GM12878 (cell line): ENCODE results near the gene NCS1. TPM values are rescaled to one million over a fixed set of nuclear protein-coding genes. Genes with fewer than 3 reads are reported as not detected.

ENCODE experiments used
- ATAC-seq: fragments of 200-7000 bp; cut with Tn5 transposase; 3 replicates; pipeline ENCODE4 v1.9.1; 2020; ENCODE audit warnings: mild to moderate bottlenecking, moderate library complexity
- BruUV-seq: library from RNA; stranded (reverse); fragments of 400-500 nt; replicated peaks from 2 replicates; lab custom pipeline; 2021; lab: Mats Ljungman, UMichigan
- CTCF ChIA-PET: fragments of 300-600 bp; sonication (Branson Sonifier 250); formaldehyde crosslinking; extraction: SDS; loops from one replicate; lab custom pipeline; 2021; ENCODE audit warnings: inconsistent platforms; lab: Yijun Ruan, JAX
- POLR2A ChIA-PET: fragments of 350-600 bp; formaldehyde crosslinking; extraction: SDS; loops from one replicate; lab custom pipeline; 2021; ENCODE audit warnings: inconsistent platforms; lab: Charles Lee
- RAD21 ChIA-PET: fragments of 300-600 bp; sonication (Branson Sonifier 250); formaldehyde crosslinking; loops from one replicate; lab custom pipeline; 2023; ENCODE audit warnings: antibody characterized with exemption; ENCODE audit not compliant: unreplicated experiment; lab: Charles Lee
- SMC1A ChIA-PET: fragments of 300-600 bp; sonication (Branson Sonifier 250); formaldehyde crosslinking; loops from one replicate; lab custom pipeline; 2023; ENCODE audit not compliant: unreplicated experiment, uncharacterized antibody; lab: Charles Lee
- DNase-seq: peaks from one replicate; pipeline ENCODE4 v3.0.0-alpha.2; 2011; ENCODE audit warnings: low read depth, low spot score
- FAIRE-seq: peaks from 3 replicates; lab custom pipeline; 2011; peaks lifted over from hg19 to GRCh38; lab: Jason Lieb, UNC
- H2AFZ ChIP-seq: 2 replicates; pipeline ENCODE4 v1.6.0; 2011; ENCODE audit warnings: low read depth, low read length, control low read depth; ENCODE audit not compliant: control insufficient read depth
- H3K27ac ChIP-seq: 2 replicates; pipeline ENCODE4 v1.5.1; 2011; ENCODE audit warnings: control low read depth; ENCODE audit not compliant: control insufficient read depth, insufficient read depth
- H3K27me3 ChIP-seq, 2 experiments: replicated peaks in 1 of 2; 2 replicates each; pipeline versions ENCODE4 v1.6.0 to v1.6.1; 2011; ENCODE audit warnings: low read length in 1 of 2; ENCODE audit not compliant: control insufficient read depth in 2 of 2, insufficient read depth in 2 of 2
- H3K36me3 ChIP-seq, 2 experiments: 2 replicates each; pipeline ENCODE4 v1.5.1; 2011; ENCODE audit warnings: low read length in 1 of 2; ENCODE audit not compliant: control insufficient read depth in 2 of 2, insufficient read depth in 2 of 2
- H3K4me1 ChIP-seq: 2 replicates; pipeline ENCODE4 v1.6.1; 2011; ENCODE audit warnings: mild to moderate bottlenecking, low read length, moderate library complexity, mixed read lengths; ENCODE audit not compliant: control insufficient read depth, insufficient read depth
- H3K4me2 ChIP-seq: 2 replicates; pipeline ENCODE4 v1.6.0; 2011; ENCODE audit warnings: control low read depth; ENCODE audit not compliant: control insufficient read depth, insufficient read depth
- H3K4me3 ChIP-seq: fragments of 200-600 bp; sonication (generic); 2 replicates; pipeline ENCODE4 v1.5.1; 2016
- H3K79me2 ChIP-seq: 2 replicates; pipeline ENCODE4 v1.6.0; 2011; ENCODE audit warnings: low read length; ENCODE audit not compliant: control insufficient read depth, insufficient read depth
- H3K9ac ChIP-seq: 2 replicates; pipeline ENCODE4 v1.8.0; 2011; ENCODE audit warnings: low read length, control low read depth, mixed read lengths; ENCODE audit not compliant: control insufficient read depth, insufficient read depth
- H3K9me3 ChIP-seq: replicated peaks from 3 replicates; pipeline ENCODE4 v1.5.1; 2011; ENCODE audit warnings: mild to moderate bottlenecking, low read length; ENCODE audit not compliant: control insufficient read depth, insufficient read depth
- H4K20me1 ChIP-seq: 2 replicates; pipeline ENCODE4 v1.6.0; 2011; ENCODE audit not compliant: control insufficient read depth, insufficient read depth
- BCL11A ChIP-seq: IDR thresholded peaks from 2 replicates; pipeline ENCODE4 v1.6.1; 2011; ENCODE audit warnings: low read depth, low read length
- EED ChIP-seq: sonication (generic); IDR thresholded peaks from 2 replicates; pipeline ENCODE4 v1.6.1; 2016; ENCODE audit warnings: antibody characterized with exemption, low read depth
- ELK1 ChIP-seq: IDR thresholded peaks from 2 replicates; pipeline ENCODE4 v1.6.1; 2012; ENCODE audit warnings: low read depth, low read length, improper control_type of control experiment
- GABPA ChIP-seq: IDR thresholded peaks from 2 replicates; pipeline ENCODE4 v1.6.1; 2014; ENCODE audit warnings: antibody characterized with exemption, low read depth, mild to moderate bottlenecking, inconsistent platforms
- IRF4 ChIP-seq: IDR thresholded peaks from 2 replicates; pipeline ENCODE4 v1.6.1; 2011; ENCODE audit warnings: low read depth, low read length
- KAT2A ChIP-seq: conservative IDR thresholded peaks from 2 replicates; pipeline ENCODE4 v1.6.1; 2011; ENCODE audit warnings: low read depth, low read length; ENCODE audit not compliant: control insufficient read depth
- MEF2B ChIP-seq: fragments of 450-650 bp; IDR thresholded peaks from 2 replicates; pipeline ENCODE4 v1.6.1; 2018; ENCODE audit warnings: mild to moderate bottlenecking, moderate library complexity; ENCODE audit not compliant: partially characterized antibody, poor library complexity, severe bottlenecking
- MTA2 ChIP-seq: fragments of 450-650 bp; IDR thresholded peaks from 2 replicates; pipeline ENCODE4 v1.6.1; 2016; ENCODE audit warnings: low read depth, mild to moderate bottlenecking, moderate library complexity
- NFYA ChIP-seq: IDR thresholded peaks from 2 replicates; pipeline ENCODE4 v1.6.1; 2011; ENCODE audit warnings: low read depth, mild to moderate bottlenecking, low read length, improper control_type of control experiment, borderline replicate concordance
- NR2F1 ChIP-seq: fragments of 450-650 bp; conservative IDR thresholded peaks from 2 replicates; pipeline ENCODE4 v1.6.1; 2017; ENCODE audit warnings: mild to moderate bottlenecking
- PRDM15 ChIP-seq: fragments of 450-650 bp; formaldehyde crosslinking; IDR thresholded peaks from 2 replicates; pipeline ENCODE4 v1.4.0; 2020; ENCODE audit warnings: mild to moderate bottlenecking, moderate library complexity
- RAD51 ChIP-seq: fragments of 450-650 bp; IDR thresholded peaks from 2 replicates; pipeline ENCODE4 v1.6.1; 2016; ENCODE audit warnings: moderate library complexity, mild to moderate bottlenecking, inconsistent platforms
- SP1 ChIP-seq: IDR thresholded peaks from one replicate; pipeline ENCODE4 v1.6.1; 2011; ENCODE audit warnings: low read depth, low read length
- SPI1 ChIP-seq: IDR thresholded peaks from 2 replicates; pipeline ENCODE4 v1.6.1; 2011; ENCODE audit warnings: low read depth, mild to moderate bottlenecking, low read length, moderate library complexity, borderline replicate concordance; ENCODE audit not compliant: insufficient read depth
- STAT3 ChIP-seq: IDR thresholded peaks from 2 replicates; pipeline ENCODE4 v1.6.1; 2011; ENCODE audit warnings: low read depth, low read length, improper control_type of control experiment
- TARDBP ChIP-seq: IDR thresholded peaks from 2 replicates; pipeline ENCODE4 v1.6.1; 2016; ENCODE audit warnings: borderline replicate concordance
- TCF12 ChIP-seq: IDR thresholded peaks from 2 replicates; pipeline ENCODE4 v1.6.1; 2011; ENCODE audit warnings: low read depth, mild to moderate bottlenecking, low read length
- YY1 ChIP-seq: IDR thresholded peaks from 2 replicates; pipeline ENCODE4 v1.6.1; 2011; ENCODE audit warnings: low read depth, mild to moderate bottlenecking, low read length
- ZNF622 ChIP-seq: fragments of 450-650 bp; IDR thresholded peaks from 2 replicates; pipeline ENCODE4 v1.6.1; 2017; ENCODE audit warnings: mild to moderate bottlenecking, inconsistent platforms
- ZZZ3 ChIP-seq: IDR thresholded peaks from 2 replicates; pipeline ENCODE4 v1.6.1; 2011; ENCODE audit warnings: low read depth; ENCODE audit not compliant: control insufficient read depth, insufficient read length
- WGBS: methylation state at CpG from one replicate; pipeline ENCODE4 v1.1.6; 2016; ENCODE audit warnings: low lambda C conversion rate; ENCODE audit not compliant: insufficient replicate concordance, insufficient coverage; ENCODE audit errors: missing lambda C conversion rate; 5-methylcytosine and 5-hydroxymethylcytosine counted together
- in situ Hi-C: fragments of 300-500 bp; cut with MboI; formaldehyde crosslinking; loops from 9 replicates; pipeline ENCODE4 v1.14.3; 2018; ENCODE audit warnings: mixed read lengths
- intact Hi-C: fragments of 100-400 bp; cut with micrococcal nuclease; formaldehyde crosslinking; loops from one replicate; pipeline ENCODE4 v1.14.2; 2022; ENCODE audit not compliant: unreplicated experiment
- polyA plus RNA-seq, 11 experiments: library from polyadenylated mRNA; depleted of rRNA in 4 of 11; unstranded in 6 of 11; stranded (reverse) in 5 of 11; fragments of >200 nt; fragmentation: Nextera tagmentation in 4 of 11; fragmentation: Illumina TruSeq in 1 of 11; extraction: Ambion mirVana in 4 of 11; extraction: Trizol in 1 of 11; gene quantifications; 1 replicate in 1 of 11; 2 replicates in 10 of 11; pipeline versions ENCODE4 v1.2.1 to v1.2.3, GENCODE V29; 2011 to 2016; ENCODE audit warnings: inconsistent platforms in 2 of 11, missing spikeins in 2 of 11, low read depth in 1 of 11
- total RNA-seq, 4 experiments: library from RNA; depleted of rRNA in 3 of 4; stranded (reverse); fragments of >200 nt in 3 of 4; fragmentation: Illumina TruSeq in 1 of 4; extraction: Trizol in 1 of 4; gene quantifications; 2 replicates each; pipeline versions ENCODE4 v1.2.1 to v1.2.3, GENCODE V29; 2013 to 2021

The NCS1 gene
- total and polyA plus RNA-seq, 10 of the 15 experiments (the other 5 are each of a cell fraction or from before 2014, with no cell fraction given): 0.04 to 0.22 (median 0.06) TPM; not detected in 4

- no TSS peak for BruUV-seq
- DNase-seq: no peak
- H3K9me3 ChIP-seq: no peaks in the 10 kb centered on the region
- TF ChIP-seq TCF12: no peak
- no peak for TF ChIP-seq PRDM15 (CRISPR knock-in tag)
- TF ChIP-seq NFYA: no peak
- no peak for TF ChIP-seq RAD51
- TF ChIP-seq STAT3: no peak
- no peak for TF ChIP-seq IRF4
- no peak for TF ChIP-seq ELK1
- no peak for TF ChIP-seq ZNF622
- TF ChIP-seq TARDBP: no peak
- no peak for TF ChIP-seq MEF2B
- TF ChIP-seq MTA2: no peak
- no peak for TF ChIP-seq SPI1
- TF ChIP-seq NR2F1: no peak
- TF ChIP-seq YY1: no peak
- no peak for TF ChIP-seq KAT2A
- TF ChIP-seq GABPA: no peak
- no peak for TF ChIP-seq EED
- no peak for TF ChIP-seq SP1
- no peak for TF ChIP-seq ZZZ3
- TF ChIP-seq BCL11A: no peak
- TF ChIP-seq, all 136 proteins: peak for 0
- Histone ChIP-seq H3K4me2 (no peak overlapping the region), H3K36me3 (no peaks in the 10 kb centered on the region), H3K4me1 (no peaks in the 10 kb centered on the region), H3K9ac (no peak overlapping the region), H2AFZ (no peak overlapping the region), H3K27me3 (no peaks in the 10 kb centered on the region; a peak in 3 of 4 replicates), H4K20me1 (no peaks in the 10 kb centered on the region), H3K79me2 (no peaks in the 10 kb centered on the region), H3K4me3 (no peak overlapping the region), H3K27ac (no peak overlapping the region)
- ChIA-PET SMC1A (no interaction called here), CTCF (interaction anchor here (0.6 kb wide), 1 partner anchor 1316 kb away, joined by 3 read pairs; no protein-coding TSS in a partner anchor), RAD21 (no interaction called here), POLR2A (no interaction called here)
- FAIRE-seq: no peak
- in situ Hi-C loops: no loop called here
- WGBS: 48% methylated on average over 7 of the region's 7 CpGs
- intact Hi-C loops: no loop called here
- no peak for ATAC-seq
Measured at GRCh38 chr9:130284690-130285089, 112.5 kb downstream of the NCS1 start.
